ENCODE data around the gene BMP6.

GRCh38 chr6:7914311-7914710 lies 188.4 kb downstream of the BMP6 start:
- TF ChIP-seq CTCF (conservative IDR thresholded peaks at IDR 0.05; ENCODE audit: low read length): no peak
- TF ChIP-seq EZH2phosphoT487 (IDR thresholded peaks at IDR 0.05; ENCODE audit: borderline replicate concordance, low read depth, low read length): no peak

All from OCI-LY7 (cell line).